Endodermal cell (in vitro differentiated cells): Measurements from ENCODE around the gene GALNT1. TPM values are rescaled to one million over a fixed set of nuclear protein-coding genes. Genes with fewer than 3 reads are reported as not detected.

Source experiments
- DNase-seq: peaks from one replicate; pipeline ENCODE4 v3.0.0-alpha.2; 2017
- H3K27ac ChIP-seq: 2 replicates; pipeline ENCODE4 v1.5.1; 2013; ENCODE audit warnings: mild to moderate bottlenecking, low read depth, low read length, moderate library complexity
- H3K27me3 ChIP-seq: 2 replicates; pipeline ENCODE4 v1.6.1; 2013; ENCODE audit warnings: mild to moderate bottlenecking, low read length, moderate library complexity; ENCODE audit not compliant: insufficient read depth, control insufficient read depth, poor library complexity, severe bottlenecking
- H3K36me3 ChIP-seq: 2 replicates; pipeline ENCODE4 v1.7.0; 2013; ENCODE audit warnings: mild to moderate bottlenecking, low read length, moderate library complexity; ENCODE audit not compliant: control insufficient read depth, insufficient read depth
- H3K4me1 ChIP-seq: one replicate; pipeline ENCODE4 v1.7.0; 2013; ENCODE audit warnings: low read length; ENCODE audit not compliant: control insufficient read depth, insufficient read depth
- H3K4me3 ChIP-seq: 2 replicates; pipeline ENCODE4 v1.5.1; 2013; ENCODE audit warnings: mild to moderate bottlenecking, low read length, moderate library complexity
- H3K9ac ChIP-seq: 2 replicates; pipeline ENCODE4 v1.6.1; 2013; ENCODE audit warnings: mild to moderate bottlenecking, low read length, moderate library complexity; ENCODE audit not compliant: poor library complexity, severe bottlenecking; ENCODE audit errors: extremely low read depth
- H3K9me3 ChIP-seq: 2 replicates; pipeline ENCODE4 v1.6.1; 2013; ENCODE audit warnings: mild to moderate bottlenecking, low read length, moderate library complexity; ENCODE audit not compliant: control insufficient read depth
- H3K27ac Mint-ChIP-seq: 2 replicates; pipeline ENCODE4 v1.8.0; 2020; ENCODE audit warnings: mixed read lengths
- H3K27me3 Mint-ChIP-seq: 2 replicates; pipeline ENCODE4 v1.8.0; 2021; ENCODE audit warnings: mild to moderate bottlenecking, mixed read lengths; ENCODE audit not compliant: insufficient read depth
- H3K36me3 Mint-ChIP-seq: 2 replicates; pipeline ENCODE4 v1.8.0; 2020; ENCODE audit warnings: low read depth, mixed read lengths
- H3K4me1 Mint-ChIP-seq: 2 replicates; pipeline ENCODE4 v1.8.0; 2020; ENCODE audit warnings: mixed read lengths
- H3K4me3 Mint-ChIP-seq: 2 replicates; pipeline ENCODE4 v1.8.0; 2020; ENCODE audit warnings: mild to moderate bottlenecking, moderate library complexity, mixed read lengths
- H3K9me3 Mint-ChIP-seq: 2 replicates; pipeline ENCODE4 v1.8.0; 2020; ENCODE audit warnings: mild to moderate bottlenecking, mixed read lengths
- CTCF ChIP-seq: fragments of 200-600 bp; sonication (generic); conservative IDR thresholded peaks from 2 replicates; pipeline ENCODE4 v1.5.0; 2021; ENCODE audit warnings: antibody characterized with exemption, mild to moderate bottlenecking
- WGBS, 2 experiments: methylation state at CpG; one replicate each; pipeline versions ENCODE4 v1.1.5 to v1.1.7; 2013; ENCODE audit warnings: missing lambda C conversion rate in 2 of 2, mixed read lengths in 1 of 2; ENCODE audit not compliant: insufficient coverage in 1 of 2, insufficient read length in 1 of 2; 5-methylcytosine and 5-hydroxymethylcytosine counted together
- total RNA-seq, 2 donors: library from RNA; stranded (reverse); fragmentation: NEBNext Ultra II Directional in 1 of 2; extraction: Animal tissue kit (Norgen Biotek cat#: 25700) in 1 of 2; gene quantifications; 2 replicates in 1 of 2; 3 replicates in 1 of 2; pipeline ENCODE4 v1.2.1, GENCODE V29; 2021

The GALNT1 gene
- total RNA-seq, 2 donors from 2014 or later: 82.5 to 102 TPM

- H3K4me3 ChIP-seq: no peak overlapping the region
- Mint-ChIP-seq H3K36me3 (peaks cover 50% of the 10 kb centered on the region), H3K4me3 (no peak overlapping the region), H3K27me3 (no peaks in the 10 kb centered on the region), H3K27ac (no peak overlapping the region), H3K9me3 (peaks cover 46% of the 10 kb centered on the region), H3K4me1 (no peaks in the 10 kb centered on the region)
- no peak for DNase-seq
- H3K4me1 ChIP-seq: no peaks in the 10 kb centered on the region
- no peak overlapping the region for H3K9ac ChIP-seq
- H3K27ac ChIP-seq: no peak overlapping the region
- WGBS, 2 experiments: no CpG with 5 or more reads among the region's 1 CpG
- H3K27me3 ChIP-seq: no peaks in the 10 kb centered on the region
- H3K9me3 ChIP-seq: peaks cover 43% of the 10 kb centered on the region
- no peak for TF ChIP-seq CTCF
- peaks cover 10% of the 10 kb centered on the region for H3K36me3 ChIP-seq
Measured at GRCh38 chr18:35624146-35624545, 42.6 kb downstream of the GALNT1 start.

- H3K27me3 Mint-ChIP-seq: no peaks in the 10 kb centered on the region
- DNase-seq: no peak
- Histone ChIP-seq H3K27ac (no peak overlapping the region), H3K4me3 (no peak overlapping the region), H3K36me3 (peaks cover 10% of the 10 kb centered on the region), H3K9me3 (peaks cover 43% of the 10 kb centered on the region), H3K27me3 (no peaks in the 10 kb centered on the region), H3K4me1 (no peaks in the 10 kb centered on the region), H3K9ac (no peak overlapping the region)
- peaks cover 56% of the 10 kb centered on the region for H3K9me3 Mint-ChIP-seq
- 89 to 93% methylated on average over 2 of the region's 2 CpGs for WGBS, 2 experiments
- no peak overlapping the region for H3K4me3 Mint-ChIP-seq
- H3K27ac Mint-ChIP-seq: no peak overlapping the region
- no peak for TF ChIP-seq CTCF
- H3K4me1 Mint-ChIP-seq: no peaks in the 10 kb centered on the region
- peaks cover 58% of the 10 kb centered on the region for H3K36me3 Mint-ChIP-seq
Measured at GRCh38 chr18:35625232-35625631, 43.7 kb downstream of the GALNT1 start.

- no peak overlapping the region for H3K27ac ChIP-seq
- Mint-ChIP-seq H3K27ac (no peak overlapping the region), H3K4me3 (no peak overlapping the region)
Measured at GRCh38 chr18:35633761-35634160, 52.2 kb downstream of the GALNT1 start.

More at GRCh38 chr18:35633761-35634160, 52.2 kb downstream of the GALNT1 start:
- Mint-ChIP-seq H3K36me3 (peaks cover 33% of the 10 kb centered on the region), H3K9me3 (peaks cover 44% of the 10 kb centered on the region), H3K27me3 (no peaks in the 10 kb centered on the region), H3K4me1 (no peaks in the 10 kb centered on the region)
- Histone ChIP-seq H3K4me3 (no peak overlapping the region), H3K4me1 (no peaks in the 10 kb centered on the region), H3K9ac (no peak overlapping the region), H3K9me3 (peaks cover 29% of the 10 kb centered on the region), H3K27me3 (no peaks in the 10 kb centered on the region), H3K36me3 (peaks cover 12% of the 10 kb centered on the region)
- TF ChIP-seq CTCF: no peak
- no peak for DNase-seq
